Neural cell (in vitro differentiated cells): ENCODE results near the gene SLC4A5. TPM values are rescaled to one million over a fixed set of nuclear protein-coding genes. Genes with fewer than 3 reads are reported as not detected.

Experiments
- H2AFZ ChIP-seq: fragments of 200-600, 300-800 bp; sonication (generic), shearing (Covaris generic); 2 replicates; pipeline ENCODE4 v1.6.0; 2014; ENCODE audit warnings: low read depth, mild to moderate bottlenecking, antibody characterized with exemption, low read length, moderate library complexity
- H3F3A ChIP-seq: fragments of 200-600 bp; shearing (Covaris generic); 2 replicates; pipeline ENCODE4 v1.6.1; 2016; ENCODE audit warnings: mild to moderate bottlenecking, moderate library complexity, mixed read lengths, antibody characterized with exemption, low read length; ENCODE audit not compliant: insufficient read depth, poor library complexity, severe bottlenecking
- H3K27ac ChIP-seq: fragments of 200-600, 300-800 bp; sonication (generic), shearing (Covaris generic); 2 replicates; pipeline ENCODE4 v1.5.1; 2014; ENCODE audit warnings: mild to moderate bottlenecking, low read length, moderate library complexity
- H3K27me3 ChIP-seq: fragments of 300-800, 200-600 bp; sonication (generic), shearing (Covaris generic); 2 replicates; pipeline ENCODE4 v1.6.0; 2014; ENCODE audit warnings: mild to moderate bottlenecking, low read depth, low read length, moderate library complexity; ENCODE audit not compliant: insufficient read depth
- H3K36me3 ChIP-seq: fragments of 300-800, 200-600 bp; sonication (generic), shearing (Covaris generic); 2 replicates; pipeline ENCODE4 v1.5.1; 2014; ENCODE audit warnings: mild to moderate bottlenecking, antibody characterized with exemption, low read length, moderate library complexity; ENCODE audit not compliant: insufficient read depth
- H3K4me2 ChIP-seq: fragments of 300-800, 200-600 bp; sonication (generic), shearing (Covaris generic); 2 replicates; pipeline ENCODE4 v1.6.0; 2014; ENCODE audit warnings: mild to moderate bottlenecking, low read length
- H3K4me3 ChIP-seq: fragments of 300-800, 200-600 bp; sonication (generic), shearing (Covaris generic); 2 replicates; pipeline ENCODE4 v1.5.1; 2014; ENCODE audit warnings: mild to moderate bottlenecking, low read length, moderate library complexity
- H3K79me2 ChIP-seq: fragments of 200-600 bp; shearing (Covaris generic); replicated peaks from 2 replicates; pipeline ENCODE4 v1.6.0; 2014; ENCODE audit warnings: mild to moderate bottlenecking, low read length, moderate library complexity; ENCODE audit not compliant: insufficient read depth
- H3K9ac ChIP-seq: fragments of 300-800, 200-600 bp; sonication (generic), shearing (Covaris generic); 2 replicates; pipeline ENCODE4 v1.6.1; 2016; ENCODE audit warnings: mild to moderate bottlenecking, low read length, mixed read lengths
- H3K9me2 ChIP-seq: fragments of 200-600 bp; shearing (Covaris generic); 2 replicates; pipeline ENCODE4 v1.6.1; 2016; ENCODE audit warnings: mild to moderate bottlenecking, low read length, mixed read lengths; ENCODE audit not compliant: insufficient read depth
- H3K9me3 ChIP-seq: fragments of 200-600, 300-800 bp; sonication (generic), shearing (Covaris generic); 2 replicates; pipeline ENCODE4 v1.6.1; 2016; ENCODE audit warnings: mild to moderate bottlenecking, mixed run types, low read length, moderate library complexity, mixed read lengths
- H4K20me1 ChIP-seq: fragments of 200-600 bp; shearing (Covaris generic); 2 replicates; pipeline ENCODE4 v1.6.1; 2016; ENCODE audit warnings: mild to moderate bottlenecking, mixed run types; ENCODE audit not compliant: insufficient read depth
- EP300 ChIP-seq: fragments of 450-650 bp; conservative IDR thresholded peaks from 2 replicates; pipeline ENCODE4 v1.6.1; 2014; ENCODE audit warnings: antibody characterized with exemption, mild to moderate bottlenecking, moderate library complexity; ENCODE audit not compliant: poor library complexity, severe bottlenecking
- EZH2 ChIP-seq: fragments of 200-600, 300-800 bp; shearing (Covaris generic), sonication (generic); IDR thresholded peaks from 2 replicates; pipeline ENCODE4 v1.6.1; 2014; ENCODE audit warnings: antibody characterized with exemption, low read length, borderline replicate concordance, mild to moderate bottlenecking; ENCODE audit not compliant: insufficient read depth, poor library complexity, severe bottlenecking
- POLR2AphosphoS5 ChIP-seq: IDR thresholded peaks from 2 replicates; pipeline ENCODE4 v1.6.1; 2012
- RAD21 ChIP-seq: fragments of 450-650 bp; conservative IDR thresholded peaks from 2 replicates; pipeline ENCODE4 v1.6.1; 2014; ENCODE audit warnings: antibody characterized with exemption, mild to moderate bottlenecking, moderate library complexity
- polyA plus RNA-seq: library from polyadenylated mRNA; depleted of rRNA; stranded (reverse); fragments of >200 nt; gene quantifications from 2 replicates; pipeline ENCODE4 v1.2.3, GENCODE V29; 2014
- TF ChIP-seq, protein P1 (sequence below): fragments of 450-650 bp; IDR thresholded peaks from 2 replicates; pipeline ENCODE4 v1.5.1; 2014; ENCODE audit warnings: antibody characterized with exemption, mild to moderate bottlenecking, moderate library complexity; ENCODE audit not compliant: poor library complexity, severe bottlenecking
- TF ChIP-seq, protein P2 (sequence below): IDR thresholded peaks from 2 replicates; pipeline ENCODE4 v1.6.1; 2012; ENCODE audit warnings: borderline replicate concordance

The SLC4A5 gene
- polyA plus RNA-seq, 1 donor from 2014 or later, result 3.9 TPM

DNA sequence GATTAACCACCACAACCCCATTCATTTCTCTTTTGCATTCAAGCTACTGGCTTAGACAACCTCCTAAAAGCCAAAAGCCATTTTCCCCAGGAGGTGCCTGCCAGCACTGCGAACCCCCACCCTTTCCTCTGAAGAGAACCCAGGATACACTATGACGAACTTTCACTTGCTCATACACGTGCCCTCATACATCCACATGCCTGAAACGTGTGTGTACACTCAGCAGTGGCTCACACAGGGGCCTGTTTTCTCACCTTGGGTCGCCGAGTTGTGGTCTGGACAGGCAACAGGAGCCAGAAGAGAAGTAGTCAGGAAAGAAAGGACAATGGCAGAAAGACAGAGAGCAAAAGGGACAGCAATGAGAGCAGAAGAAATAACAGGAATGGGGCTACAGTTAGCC is 29.5 kb upstream of the SLC4A5 start:
- no peaks in the 10 kb centered on the region for H3K9me2 ChIP-seq
- H3K36me3 ChIP-seq, result peaks cover 24% of the 10 kb centered on the region
- H3F3A ChIP-seq, result no peaks in the 10 kb centered on the region
- peak overlapping the region; percentile 77 for H3K4me3 ChIP-seq
- H2AFZ ChIP-seq, result no peak overlapping the region
- H3K9ac ChIP-seq, result peak overlapping the region; percentile 94
- H3K27me3 ChIP-seq, result no peaks in the 10 kb centered on the region
- TF ChIP-seq POLR2AphosphoS5 (no peak), EP300 (no peak), EZH2 (no peak)
- TF ChIP-seq, protein P1, sequence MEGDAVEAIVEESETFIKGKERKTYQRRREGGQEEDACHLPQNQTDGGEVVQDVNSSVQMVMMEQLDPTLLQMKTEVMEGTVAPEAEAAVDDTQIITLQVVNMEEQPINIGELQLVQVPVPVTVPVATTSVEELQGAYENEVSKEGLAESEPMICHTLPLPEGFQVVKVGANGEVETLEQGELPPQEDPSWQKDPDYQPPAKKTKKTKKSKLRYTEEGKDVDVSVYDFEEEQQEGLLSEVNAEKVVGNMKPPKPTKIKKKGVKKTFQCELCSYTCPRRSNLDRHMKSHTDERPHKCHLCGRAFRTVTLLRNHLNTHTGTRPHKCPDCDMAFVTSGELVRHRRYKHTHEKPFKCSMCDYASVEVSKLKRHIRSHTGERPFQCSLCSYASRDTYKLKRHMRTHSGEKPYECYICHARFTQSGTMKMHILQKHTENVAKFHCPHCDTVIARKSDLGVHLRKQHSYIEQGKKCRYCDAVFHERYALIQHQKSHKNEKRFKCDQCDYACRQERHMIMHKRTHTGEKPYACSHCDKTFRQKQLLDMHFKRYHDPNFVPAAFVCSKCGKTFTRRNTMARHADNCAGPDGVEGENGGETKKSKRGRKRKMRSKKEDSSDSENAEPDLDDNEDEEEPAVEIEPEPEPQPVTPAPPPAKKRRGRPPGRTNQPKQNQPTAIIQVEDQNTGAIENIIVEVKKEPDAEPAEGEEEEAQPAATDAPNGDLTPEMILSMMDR, result no peak
- H3K9me3 ChIP-seq, result no peaks in the 10 kb centered on the region
- peaks cover 4% of the 10 kb centered on the region for H4K20me1 ChIP-seq
- no peak overlapping the region for H3K27ac ChIP-seq
- H3K4me2 ChIP-seq, result peak overlapping the region; percentile 68
- peaks cover 39% of the 10 kb centered on the region for H3K79me2 ChIP-seq

DNA sequence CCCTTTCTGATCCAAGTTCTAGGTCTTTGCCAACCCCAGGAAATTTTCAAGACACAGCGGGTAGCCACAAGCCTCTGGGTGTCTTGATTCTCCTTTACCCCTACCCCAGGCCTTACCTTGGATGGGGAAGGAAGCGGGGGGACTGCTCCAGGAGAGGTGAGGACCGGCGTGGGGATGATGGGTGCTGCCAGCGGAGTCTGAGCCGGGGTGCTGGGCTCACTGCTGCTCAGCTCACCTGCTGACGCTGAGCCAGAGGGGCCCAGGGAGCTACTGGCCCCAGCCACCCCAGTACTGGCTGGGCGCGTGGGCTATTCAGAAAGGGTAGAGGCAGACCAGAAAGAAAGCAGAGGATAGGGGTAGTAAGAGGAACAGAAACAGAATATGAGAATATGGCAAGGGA is 28.2 kb upstream of the SLC4A5 start:
- Histone ChIP-seq H3K36me3 (peaks cover 24% of the 10 kb centered on the region), H3K9me3 (no peaks in the 10 kb centered on the region), H3F3A (no peaks in the 10 kb centered on the region), H3K27me3 (no peaks in the 10 kb centered on the region), H3K27ac (no peak overlapping the region), H3K9ac (no peak overlapping the region), H2AFZ (no peak overlapping the region), H3K79me2 (peaks cover 30% of the 10 kb centered on the region), H4K20me1 (peaks cover 4% of the 10 kb centered on the region), H3K4me3 (no peak overlapping the region), H3K4me2 (no peak overlapping the region), H3K9me2 (no peaks in the 10 kb centered on the region)
- no peak for TF ChIP-seq EZH2
- TF ChIP-seq, protein P2, sequence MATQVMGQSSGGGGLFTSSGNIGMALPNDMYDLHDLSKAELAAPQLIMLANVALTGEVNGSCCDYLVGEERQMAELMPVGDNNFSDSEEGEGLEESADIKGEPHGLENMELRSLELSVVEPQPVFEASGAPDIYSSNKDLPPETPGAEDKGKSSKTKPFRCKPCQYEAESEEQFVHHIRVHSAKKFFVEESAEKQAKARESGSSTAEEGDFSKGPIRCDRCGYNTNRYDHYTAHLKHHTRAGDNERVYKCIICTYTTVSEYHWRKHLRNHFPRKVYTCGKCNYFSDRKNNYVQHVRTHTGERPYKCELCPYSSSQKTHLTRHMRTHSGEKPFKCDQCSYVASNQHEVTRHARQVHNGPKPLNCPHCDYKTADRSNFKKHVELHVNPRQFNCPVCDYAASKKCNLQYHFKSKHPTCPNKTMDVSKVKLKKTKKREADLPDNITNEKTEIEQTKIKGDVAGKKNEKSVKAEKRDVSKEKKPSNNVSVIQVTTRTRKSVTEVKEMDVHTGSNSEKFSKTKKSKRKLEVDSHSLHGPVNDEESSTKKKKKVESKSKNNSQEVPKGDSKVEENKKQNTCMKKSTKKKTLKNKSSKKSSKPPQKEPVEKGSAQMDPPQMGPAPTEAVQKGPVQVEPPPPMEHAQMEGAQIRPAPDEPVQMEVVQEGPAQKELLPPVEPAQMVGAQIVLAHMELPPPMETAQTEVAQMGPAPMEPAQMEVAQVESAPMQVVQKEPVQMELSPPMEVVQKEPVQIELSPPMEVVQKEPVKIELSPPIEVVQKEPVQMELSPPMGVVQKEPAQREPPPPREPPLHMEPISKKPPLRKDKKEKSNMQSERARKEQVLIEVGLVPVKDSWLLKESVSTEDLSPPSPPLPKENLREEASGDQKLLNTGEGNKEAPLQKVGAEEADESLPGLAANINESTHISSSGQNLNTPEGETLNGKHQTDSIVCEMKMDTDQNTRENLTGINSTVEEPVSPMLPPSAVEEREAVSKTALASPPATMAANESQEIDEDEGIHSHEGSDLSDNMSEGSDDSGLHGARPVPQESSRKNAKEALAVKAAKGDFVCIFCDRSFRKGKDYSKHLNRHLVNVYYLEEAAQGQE, result no peak
- TF ChIP-seq RAD21, result no peak

DNA sequence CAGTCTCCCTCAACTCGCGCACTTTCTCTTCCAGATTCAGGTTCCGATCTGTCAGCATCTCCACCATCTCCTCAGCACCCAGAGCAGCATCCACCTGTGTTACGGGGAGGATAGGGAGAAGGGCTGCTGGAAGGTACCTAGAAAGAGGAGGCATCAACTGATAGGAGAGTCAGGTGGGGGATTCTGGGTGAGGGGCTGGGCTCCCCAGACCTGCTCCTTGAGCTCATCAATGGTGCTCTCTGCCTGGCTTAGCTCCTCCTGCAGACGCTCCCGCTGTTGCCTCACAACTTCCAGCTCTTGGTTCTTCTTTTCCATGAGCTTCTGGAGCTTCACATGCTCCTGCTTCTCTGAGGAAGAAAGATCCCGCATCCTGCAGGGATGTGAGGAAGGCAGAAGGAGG is 26.8 kb upstream of the SLC4A5 start:
- no peaks in the 10 kb centered on the region for H3K9me2 ChIP-seq
- no peak overlapping the region for H3K4me3 ChIP-seq
- TF ChIP-seq POLR2AphosphoS5, result no peak
- H3K36me3 ChIP-seq, result peaks cover 24% of the 10 kb centered on the region
- H3K4me2 ChIP-seq, result no peak overlapping the region
- H3K27me3 ChIP-seq, result no peaks in the 10 kb centered on the region
- no peak overlapping the region for H3K9ac ChIP-seq
- no peak overlapping the region for H2AFZ ChIP-seq
- peaks cover 28% of the 10 kb centered on the region for H3K79me2 ChIP-seq
- no peak overlapping the region for H3K27ac ChIP-seq
- H3K9me3 ChIP-seq, result no peaks in the 10 kb centered on the region
- H4K20me1 ChIP-seq, result peaks cover 4% of the 10 kb centered on the region
- H3F3A ChIP-seq, result no peaks in the 10 kb centered on the region
